Cerebellar cortex (tissue), 1 donor: ENCODE results near the gene BEST3.

Source experiments
- DNase-seq: peaks from one replicate; pipeline ENCODE4 v3.0.0-alpha.2; 2015; ENCODE audit warnings: low spot score

BEST3 gene

GRCh38 chr12:69698769-69699540, at the start of gene BEST3:
Gene BEST3 (minus strand): TSS chr12:69699303. CDS start chr12:69697798, 1,505 bp downstream.
- peak; percentile 65 for DNase-seq

DNA sequence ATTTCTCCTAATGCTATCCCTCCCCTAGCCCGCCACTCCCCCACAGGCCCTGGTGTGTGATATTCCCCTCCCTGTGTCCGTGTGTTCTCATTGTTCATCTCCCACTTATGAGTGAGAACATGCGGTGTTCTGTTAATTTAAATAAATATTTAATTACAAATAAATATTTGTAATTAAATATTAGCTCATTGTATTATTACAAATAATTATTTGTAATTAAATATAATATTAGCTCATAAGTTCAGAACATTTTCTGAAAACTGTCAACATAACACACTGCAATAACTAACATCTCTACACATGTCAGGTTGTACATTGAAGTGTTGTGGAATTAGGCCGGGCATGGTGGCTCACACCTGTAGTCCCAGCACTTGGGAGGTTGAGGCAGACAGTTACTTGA, 45.0 kb upstream of the BEST3 start:
- DNase-seq = no peak

GRCh38 chr12:69739287-69740191, 40.4 kb upstream of the BEST3 start:
- peak; percentile 65 for DNase-seq

GRCh38 chr12:69738351-69739286, 39.5 kb upstream of the BEST3 start, which contains the start of gene RAB3IP:
Gene RAB3IP (plus strand): TSS chr12:69738860. CDS start chr12:69755409, 16,549 bp downstream.
- DNase-seq = peak; percentile 81

GRCh38 chr12:69733638-69734037, 34.5 kb upstream of the BEST3 start:
- DNase-seq = no peak

DNA sequence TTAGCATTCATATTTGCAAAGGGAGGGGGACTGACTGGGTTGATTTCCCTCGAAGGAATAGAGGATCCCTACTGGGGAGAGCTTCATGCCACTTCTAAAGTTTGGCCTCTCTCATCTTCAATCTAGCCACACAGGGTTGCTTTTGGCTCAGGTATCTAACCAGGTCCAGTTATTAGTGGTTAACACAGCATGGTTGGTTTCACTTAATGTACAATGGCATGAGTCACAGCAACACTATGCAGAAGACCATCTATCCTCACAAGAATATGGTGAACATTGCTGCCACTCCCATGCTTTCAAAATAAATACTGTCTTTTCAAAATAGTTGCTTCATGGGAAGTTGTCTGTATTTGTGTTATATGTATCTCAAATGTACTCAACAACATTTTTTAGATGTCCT, 33.0 kb upstream of the BEST3 start:
- DNase-seq = no peak

DNA sequence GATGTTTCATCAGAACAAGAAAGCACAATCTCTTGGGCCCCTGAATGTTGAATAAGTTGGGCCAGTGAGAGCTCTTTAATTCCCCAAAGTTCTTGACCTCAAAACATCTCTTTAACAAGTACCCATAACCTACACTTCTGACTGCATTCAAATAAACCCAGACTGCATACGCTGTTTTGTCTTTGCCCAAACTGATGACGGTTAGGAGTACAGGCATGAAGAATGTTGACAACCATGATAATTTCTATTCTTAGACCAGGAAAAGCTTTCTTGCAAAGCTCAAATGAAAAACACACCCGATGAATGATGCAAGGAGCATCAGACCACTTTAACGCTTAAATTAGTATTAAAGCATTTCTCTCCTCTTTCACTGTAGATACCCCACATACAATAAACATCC, 27.8 kb upstream of the BEST3 start:
- no peak for DNase-seq

- no peak for DNase-seq
These were observed 21.6 kb upstream of the BEST3 start for GRCh38 chr12:69720750-69721149.

DNA sequence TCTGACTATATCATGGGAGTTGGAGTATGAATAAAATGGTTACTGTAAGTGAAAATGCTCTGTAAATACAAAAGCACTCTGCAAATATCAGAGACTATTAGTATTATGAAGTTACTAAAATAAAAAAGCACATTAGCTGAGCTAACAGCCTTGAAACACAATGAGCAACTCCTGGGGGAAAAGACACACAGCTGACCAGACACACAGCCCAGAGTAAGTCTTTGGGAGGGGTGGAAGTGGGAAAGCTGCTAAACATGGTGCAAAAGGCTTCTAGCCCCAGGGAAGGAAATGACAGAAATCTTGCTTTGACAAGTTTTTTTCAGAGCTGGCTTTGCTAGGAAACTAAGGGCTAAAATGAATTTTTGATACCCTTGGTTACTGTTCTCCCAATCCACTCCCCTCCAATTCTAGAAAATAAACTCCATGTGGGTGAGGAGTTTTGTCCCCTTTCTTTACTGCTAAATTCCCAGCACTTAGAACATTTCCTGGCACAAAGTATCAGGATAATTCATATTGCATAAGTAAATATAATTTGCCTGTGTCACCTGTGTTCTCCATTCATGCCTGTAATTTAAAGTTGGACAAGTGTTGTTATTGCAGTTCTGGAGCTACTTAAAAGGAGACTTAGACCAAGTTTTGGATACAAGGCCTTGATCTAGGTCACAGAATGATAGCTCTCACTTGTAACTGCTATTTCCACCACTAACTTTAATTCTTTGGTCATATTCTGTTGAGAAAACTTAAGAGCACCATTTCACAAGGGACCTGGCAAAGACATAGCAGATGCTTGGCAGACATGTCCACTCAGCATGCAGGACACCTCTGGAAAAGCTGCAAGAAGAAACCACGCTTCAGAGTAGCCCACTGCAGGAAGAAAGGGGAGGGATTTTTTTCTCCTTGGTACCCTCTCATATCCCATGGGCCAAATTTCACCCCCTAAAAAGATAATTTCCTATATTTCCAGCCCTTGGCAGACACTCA, 20.5 kb upstream of the BEST3 start:
- DNase-seq = no peak

- no peak for DNase-seq
These were observed 15.4 kb upstream of the BEST3 start for GRCh38 chr12:69714542-69714941.

GRCh38 chr12:69712826-69713225, 13.7 kb upstream of the BEST3 start:
- DNase-seq = no peak

DNA sequence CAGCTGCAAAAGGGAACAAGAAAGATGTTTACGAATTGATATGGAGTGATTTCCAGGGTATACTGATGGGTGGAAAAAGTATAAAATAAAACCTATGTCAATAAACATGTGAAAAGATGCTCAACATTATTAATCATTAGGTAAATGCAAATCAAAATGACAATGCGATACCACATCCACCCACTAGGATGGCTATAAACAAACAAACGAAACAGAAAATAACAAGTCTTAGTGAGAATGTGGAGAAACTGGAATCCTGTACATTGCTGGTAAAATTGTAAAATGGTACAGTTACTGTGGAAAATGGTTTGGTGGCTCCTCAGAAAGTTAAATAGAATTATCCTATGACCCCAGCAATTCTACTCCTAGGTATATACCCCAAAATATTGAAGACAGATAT, 9.5 kb upstream of the BEST3 start:
- no peak for DNase-seq

DNA sequence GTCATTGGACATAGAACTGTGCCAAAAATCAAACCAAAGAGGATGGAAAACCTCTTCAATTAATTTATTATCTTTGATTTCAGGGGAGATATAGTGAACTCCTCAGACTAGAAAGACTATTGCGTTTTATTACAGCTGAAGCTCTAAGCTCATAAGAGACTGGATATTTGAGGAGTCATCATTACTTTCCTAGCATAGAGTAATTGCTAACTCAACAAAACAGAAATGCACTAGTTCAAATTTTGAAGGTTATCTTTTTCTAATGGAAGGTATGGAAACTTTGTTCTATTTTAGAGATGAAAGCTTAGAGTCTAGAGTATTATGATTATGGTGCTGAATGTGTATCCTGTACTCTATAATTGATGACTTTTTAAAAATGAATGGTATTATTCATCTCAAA, 5.3 kb upstream of the BEST3 start:
- no peak for DNase-seq

GRCh38 chr12:69703146-69703642, 4.1 kb upstream of the BEST3 start:
- no peak for DNase-seq

DNA sequence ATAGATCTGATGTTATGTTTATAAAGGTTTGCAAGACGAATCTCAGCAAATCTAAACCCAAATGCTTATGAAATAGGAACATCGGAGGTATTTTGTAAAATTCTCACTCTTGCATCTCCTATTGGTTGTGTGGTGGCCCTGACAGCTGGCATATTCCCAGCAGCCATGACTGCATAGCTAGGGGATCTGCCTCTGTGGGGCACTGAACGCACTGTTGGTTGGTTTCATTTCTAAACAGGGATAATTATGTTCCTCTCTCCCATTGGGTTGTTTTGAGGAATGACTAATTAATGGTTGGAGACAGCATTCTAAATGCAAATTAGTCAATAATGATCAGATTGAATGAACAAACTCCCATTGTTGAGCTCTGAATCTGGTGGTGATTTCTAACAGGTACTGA, 2.7 kb upstream of the BEST3 start:
- DNase-seq = no peak

- DNase-seq = peak; percentile 39
These were observed 1.0 kb downstream of the BEST3 start for GRCh38 chr12:69698054-69698453.

GRCh38 chr12:69694123-69694522, 5.0 kb downstream of the BEST3 start:
- DNase-seq = peak; percentile 69

DNA sequence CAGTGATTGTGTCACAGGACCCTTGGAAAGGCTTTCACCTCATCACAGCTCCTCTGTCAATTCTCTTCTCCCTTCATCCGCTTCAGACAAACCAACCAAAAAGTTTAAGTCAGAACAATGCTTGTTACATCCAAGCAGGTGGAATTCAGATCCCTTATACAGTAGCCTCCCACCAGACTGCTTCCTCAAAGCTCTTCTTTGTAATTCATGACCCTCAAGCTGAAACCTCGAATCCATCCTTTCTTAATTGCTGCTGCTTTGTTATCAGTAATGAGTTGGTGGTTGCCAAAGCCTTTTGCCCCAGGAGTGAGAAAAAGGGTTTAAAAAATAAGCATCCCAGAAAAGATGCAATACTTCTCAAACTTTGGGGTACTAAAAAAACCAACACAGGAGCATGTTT, 9.5 kb downstream of the BEST3 start:
- DNase-seq = no peak

DNA sequence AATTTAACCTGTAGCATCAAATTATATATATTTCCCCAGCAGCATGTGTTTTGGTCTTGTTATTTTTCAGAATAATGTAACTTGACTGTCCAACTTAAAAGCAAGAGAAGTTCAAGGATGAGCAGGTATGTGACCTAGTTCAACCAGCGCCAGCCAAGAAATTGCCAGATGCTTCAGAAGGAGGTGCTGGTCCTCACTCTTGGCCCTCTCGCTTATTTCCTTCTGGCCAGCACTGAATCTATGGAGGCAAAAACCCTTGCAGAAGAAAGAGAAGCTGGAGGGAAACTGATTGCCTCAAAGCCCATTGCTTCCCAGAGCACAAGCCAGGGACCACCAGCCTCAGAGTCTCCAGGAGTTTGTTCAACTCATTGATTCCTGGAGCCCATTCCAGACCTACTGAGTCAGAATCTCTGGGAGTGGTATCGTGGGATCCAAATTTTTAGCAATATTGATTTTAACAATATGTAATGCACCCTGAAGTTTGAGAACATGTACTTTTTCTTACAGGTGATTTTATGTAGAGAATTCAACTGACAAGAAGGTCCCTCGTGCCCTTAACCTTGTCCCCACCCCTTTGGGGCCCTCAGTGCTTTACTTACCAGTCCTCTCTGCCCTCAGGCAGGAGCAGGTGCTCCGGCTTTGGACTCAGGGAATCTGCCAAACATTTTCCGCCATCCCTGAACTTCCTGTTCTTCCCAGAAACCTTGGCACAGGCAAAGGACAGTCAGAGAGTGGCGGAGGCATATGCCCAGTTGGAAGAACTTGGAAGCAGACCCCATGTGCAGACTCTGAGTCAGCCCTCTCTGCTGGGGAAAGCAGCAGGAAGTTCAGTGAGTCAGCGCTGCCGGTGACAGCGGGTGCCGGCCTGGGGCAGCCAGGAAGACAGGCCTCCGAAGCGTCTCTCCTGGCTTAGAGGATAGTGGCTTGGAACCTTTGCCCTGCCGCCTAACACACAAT, 10.4 kb downstream of the BEST3 start:
- DNase-seq = peak; percentile 97
